ENCODE data around the gene AHCYL2. TPM values are rescaled to one million over a fixed set of nuclear protein-coding genes. Genes with fewer than 3 reads are reported as not detected.

Gene AHCYL2
- total RNA-seq, 1 experiment from 2014 or later, result 25.6 TPM

DNA sequence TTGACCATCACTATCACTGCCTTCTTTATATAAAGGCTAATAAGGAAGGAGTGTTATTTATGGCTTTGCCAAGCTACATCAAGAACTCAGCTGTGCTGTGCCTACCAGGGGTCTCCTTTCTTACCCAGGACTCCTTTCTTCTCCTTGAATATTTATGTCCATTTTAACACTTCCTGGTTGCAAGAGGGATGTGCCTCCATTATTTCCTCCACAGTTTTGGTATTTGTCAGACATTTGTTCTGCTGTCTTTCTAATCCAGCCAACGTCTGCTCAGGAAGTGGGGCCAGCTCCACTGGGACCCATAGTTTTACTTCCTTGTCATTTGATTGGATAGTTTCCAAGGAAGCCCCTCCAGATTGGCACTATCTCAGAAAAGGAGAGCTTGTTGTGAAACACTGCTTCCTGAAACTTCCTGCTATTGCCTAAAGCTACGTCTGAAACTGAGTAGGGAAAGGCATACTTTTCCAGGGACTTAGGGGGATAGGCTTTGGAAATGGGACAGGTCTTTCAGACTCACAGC, 202.8 kb downstream of the AHCYL2 start:
- POLR2A ChIA-PET, result no interaction called here
- H3K36me3 Mint-ChIP-seq, result 0 out of 2 replicates have a peak, but pooled peaks cover 3% of the 10 kb centered on the region
- peaks cover 3% of the 10 kb centered on the region for H3K4me1 Mint-ChIP-seq
- no peaks in the 10 kb centered on the region for H3K9me3 Mint-ChIP-seq
- H3K4me3 Mint-ChIP-seq, result no peak overlapping the region
- no peak overlapping the region for H3K27ac Mint-ChIP-seq
- DNase-seq (ENCODE audit: low spot score) (no peak), ATAC-seq (no peak)
- TF ChIP-seq E2F4 (CRISPR knock-in tag; IDR thresholded peaks at IDR 0.05; ENCODE audit: borderline replicate concordance, low read depth), result no peak
- TF ChIP-seq, protein P1, sequence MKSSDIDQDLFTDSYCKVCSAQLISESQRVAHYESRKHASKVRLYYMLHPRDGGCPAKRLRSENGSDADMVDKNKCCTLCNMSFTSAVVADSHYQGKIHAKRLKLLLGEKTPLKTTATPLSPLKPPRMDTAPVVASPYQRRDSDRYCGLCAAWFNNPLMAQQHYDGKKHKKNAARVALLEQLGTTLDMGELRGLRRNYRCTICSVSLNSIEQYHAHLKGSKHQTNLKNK (CRISPR knock-in tag; IDR thresholded peaks at IDR 0.05), result no peak
- TF ChIP-seq CREB1 (CRISPR knock-in tag; IDR thresholded peaks at IDR 0.05), result no peak
- no peak for TF ChIP-seq ZBTB43 (CRISPR knock-in tag; IDR thresholded peaks at IDR 0.05)
- no peak for TF ChIP-seq ELF4 (CRISPR knock-in tag; IDR thresholded peaks at IDR 0.05; ENCODE audit: low read depth)
- peaks cover 6% of the 10 kb centered on the region for H3K27me3 Mint-ChIP-seq (ENCODE audit: low read depth)
- CTCF ChIA-PET, result interaction anchor here (1.1 to 2.3 kb wide), 3 partner anchors 60 to 180 kb away, joined by 3 to 5 read pairs (median 4); no protein-coding TSS in a partner anchor

GRCh38 chr7:129431911-129432643, 207.2 kb downstream of the AHCYL2 start:
- Mint-ChIP-seq H3K36me3 (no peaks in the 10 kb centered on the region), H3K9me3 (no peaks in the 10 kb centered on the region), H3K27ac (no peak overlapping the region), H3K4me1 (peaks cover 23% of the 10 kb centered on the region), H3K27me3 (ENCODE audit: low read depth) (peaks cover 31% of the 10 kb centered on the region), H3K4me3 (no peak overlapping the region)
- POLR2A ChIA-PET, result no interaction called here
- ATAC-seq (no peak), DNase-seq (ENCODE audit: low spot score) (no peak)
- no peak for TF ChIP-seq CBFB (CRISPR knock-in tag; IDR thresholded peaks at IDR 0.05; ENCODE audit: low read depth)
- no peak for TF ChIP-seq PRDM15 (CRISPR knock-in tag; IDR thresholded peaks at IDR 0.05)
- no peak for TF ChIP-seq ZNF671 (CRISPR knock-in tag; IDR thresholded peaks at IDR 0.05)
- TF ChIP-seq JUN (CRISPR knock-in tag; IDR thresholded peaks at IDR 0.05), result no peak
- TF ChIP-seq JAZF1 (CRISPR knock-in tag; IDR thresholded peaks at IDR 0.05), result no peak
- TF ChIP-seq OVOL2 (CRISPR knock-in tag; IDR thresholded peaks at IDR 0.05; ENCODE audit: borderline replicate concordance), result no peak
- no peak for TF ChIP-seq FOXK1 (CRISPR knock-in tag; IDR thresholded peaks at IDR 0.05)
- no peak for TF ChIP-seq EMX1 (CRISPR knock-in tag; IDR thresholded peaks at IDR 0.05)
- TF ChIP-seq CREM (CRISPR knock-in tag; IDR thresholded peaks at IDR 0.05), result no peak
- TF ChIP-seq, protein P2, sequence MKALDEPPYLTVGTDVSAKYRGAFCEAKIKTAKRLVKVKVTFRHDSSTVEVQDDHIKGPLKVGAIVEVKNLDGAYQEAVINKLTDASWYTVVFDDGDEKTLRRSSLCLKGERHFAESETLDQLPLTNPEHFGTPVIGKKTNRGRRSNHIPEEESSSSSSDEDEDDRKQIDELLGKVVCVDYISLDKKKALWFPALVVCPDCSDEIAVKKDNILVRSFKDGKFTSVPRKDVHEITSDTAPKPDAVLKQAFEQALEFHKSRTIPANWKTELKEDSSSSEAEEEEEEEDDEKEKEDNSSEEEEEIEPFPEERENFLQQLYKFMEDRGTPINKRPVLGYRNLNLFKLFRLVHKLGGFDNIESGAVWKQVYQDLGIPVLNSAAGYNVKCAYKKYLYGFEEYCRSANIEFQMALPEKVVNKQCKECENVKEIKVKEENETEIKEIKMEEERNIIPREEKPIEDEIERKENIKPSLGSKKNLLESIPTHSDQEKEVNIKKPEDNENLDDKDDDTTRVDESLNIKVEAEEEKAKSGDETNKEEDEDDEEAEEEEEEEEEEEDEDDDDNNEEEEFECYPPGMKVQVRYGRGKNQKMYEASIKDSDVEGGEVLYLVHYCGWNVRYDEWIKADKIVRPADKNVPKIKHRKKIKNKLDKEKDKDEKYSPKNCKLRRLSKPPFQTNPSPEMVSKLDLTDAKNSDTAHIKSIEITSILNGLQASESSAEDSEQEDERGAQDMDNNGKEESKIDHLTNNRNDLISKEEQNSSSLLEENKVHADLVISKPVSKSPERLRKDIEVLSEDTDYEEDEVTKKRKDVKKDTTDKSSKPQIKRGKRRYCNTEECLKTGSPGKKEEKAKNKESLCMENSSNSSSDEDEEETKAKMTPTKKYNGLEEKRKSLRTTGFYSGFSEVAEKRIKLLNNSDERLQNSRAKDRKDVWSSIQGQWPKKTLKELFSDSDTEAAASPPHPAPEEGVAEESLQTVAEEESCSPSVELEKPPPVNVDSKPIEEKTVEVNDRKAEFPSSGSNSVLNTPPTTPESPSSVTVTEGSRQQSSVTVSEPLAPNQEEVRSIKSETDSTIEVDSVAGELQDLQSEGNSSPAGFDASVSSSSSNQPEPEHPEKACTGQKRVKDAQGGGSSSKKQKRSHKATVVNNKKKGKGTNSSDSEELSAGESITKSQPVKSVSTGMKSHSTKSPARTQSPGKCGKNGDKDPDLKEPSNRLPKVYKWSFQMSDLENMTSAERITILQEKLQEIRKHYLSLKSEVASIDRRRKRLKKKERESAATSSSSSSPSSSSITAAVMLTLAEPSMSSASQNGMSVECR (CRISPR knock-in tag; IDR thresholded peaks at IDR 0.05; ENCODE audit: borderline replicate concordance), result no peak
- TF ChIP-seq HMGA2 (CRISPR knock-in tag; IDR thresholded peaks at IDR 0.05), result no peak
- no peak for TF ChIP-seq ZNF219 (CRISPR knock-in tag; IDR thresholded peaks at IDR 0.05; ENCODE audit: borderline replicate concordance)
- TF ChIP-seq ZBTB21 (CRISPR knock-in tag; IDR thresholded peaks at IDR 0.05; ENCODE audit: borderline replicate concordance), result no peak
- TF ChIP-seq, protein P3, sequence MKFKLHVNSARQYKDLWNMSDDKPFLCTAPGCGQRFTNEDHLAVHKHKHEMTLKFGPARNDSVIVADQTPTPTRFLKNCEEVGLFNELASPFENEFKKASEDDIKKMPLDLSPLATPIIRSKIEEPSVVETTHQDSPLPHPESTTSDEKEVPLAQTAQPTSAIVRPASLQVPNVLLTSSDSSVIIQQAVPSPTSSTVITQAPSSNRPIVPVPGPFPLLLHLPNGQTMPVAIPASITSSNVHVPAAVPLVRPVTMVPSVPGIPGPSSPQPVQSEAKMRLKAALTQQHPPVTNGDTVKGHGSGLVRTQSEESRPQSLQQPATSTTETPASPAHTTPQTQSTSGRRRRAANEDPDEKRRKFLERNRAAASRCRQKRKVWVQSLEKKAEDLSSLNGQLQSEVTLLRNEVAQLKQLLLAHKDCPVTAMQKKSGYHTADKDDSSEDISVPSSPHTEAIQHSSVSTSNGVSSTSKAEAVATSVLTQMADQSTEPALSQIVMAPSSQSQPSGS (CRISPR knock-in tag; IDR thresholded peaks at IDR 0.05; ENCODE audit: borderline replicate concordance, low read depth), result no peak
- CTCF ChIA-PET, result interaction anchor here (1.8 kb wide), 1 partner anchor 64 kb away, joined by 4 read pairs; no protein-coding TSS in a partner anchor
